ENCODE data around the gene NWD2. TPM values are rescaled to one million over a fixed set of nuclear protein-coding genes. Genes with fewer than 3 reads are reported as not detected.

The NWD2 gene
- total RNA-seq, 1 experiment from 2014 or later, result not detected

GRCh38 chr4:37241647-37242046, 2.9 kb upstream of the NWD2 start:
- H3K36me3 ChIP-seq (ENCODE audit: insufficient read depth, low read length, poor library complexity, severe bottlenecking), result no peaks in the 10 kb centered on the region
- H3K9me3 ChIP-seq (ENCODE audit: low read depth, low read length, poor library complexity, severe bottlenecking), result no peaks in the 10 kb centered on the region
- POLR2A ChIA-PET (ENCODE audit: low non-redundant PET), result no interaction called here
- CTCF ChIA-PET, result no interaction called here
- BruUV-seq (replicated peaks), result no TSS peak
- H3K4me1 ChIP-seq (ENCODE audit: insufficient read depth, low read length, poor library complexity, severe bottlenecking), result no peaks in the 10 kb centered on the region
- peaks cover 55% of the 10 kb centered on the region for H3K27me3 ChIP-seq (replicated peaks; ENCODE audit: insufficient read depth, low read depth, low read length, poor library complexity)
- DNase-seq (ENCODE audit: low spot score), result no peak
- intact Hi-C loops (cut with micrococcal nuclease; ENCODE audit: unreplicated experiment), result loop anchor here (10.0 kb wide), 1 partner anchor 143 kb away; no protein-coding TSS in a partner anchor
- H3K4me3 ChIP-seq (ENCODE audit: low read depth, low read length, poor library complexity, severe bottlenecking), result no peak overlapping the region
- TF ChIP-seq CTCF (conservative IDR thresholded peaks at IDR 0.05; ENCODE audit: low read depth, low read length) (no peak), EZH2 (IDR thresholded peaks at IDR 0.05; ENCODE audit: borderline replicate concordance, low read depth, low read length, poor library complexity, severe bottlenecking) (no peak)
- no peak overlapping the region for H3K27ac ChIP-seq (ENCODE audit: low read depth, low read length, poor library complexity, severe bottlenecking)

- no peak overlapping the region for H3K4me3 ChIP-seq (ENCODE audit: low read depth, low read length, poor library complexity, severe bottlenecking)
- H3K4me1 ChIP-seq (ENCODE audit: insufficient read depth, low read length, poor library complexity, severe bottlenecking), result no peaks in the 10 kb centered on the region
- no peak for DNase-seq (ENCODE audit: low spot score)
- no TSS peak for BruUV-seq (replicated peaks)
- ChIA-PET POLR2A (ENCODE audit: low non-redundant PET) (no interaction called here), CTCF (no interaction called here)
- H3K36me3 ChIP-seq (ENCODE audit: insufficient read depth, low read length, poor library complexity, severe bottlenecking), result no peaks in the 10 kb centered on the region
- intact Hi-C loops (cut with micrococcal nuclease; ENCODE audit: unreplicated experiment), result loop anchor here (10.0 kb wide), 1 partner anchor 142 kb away; no protein-coding TSS in a partner anchor
- no peaks in the 10 kb centered on the region for H3K9me3 ChIP-seq (ENCODE audit: low read depth, low read length, poor library complexity, severe bottlenecking)
- H3K27ac ChIP-seq (ENCODE audit: low read depth, low read length, poor library complexity, severe bottlenecking), result no peak overlapping the region
- TF ChIP-seq EZH2 (IDR thresholded peaks at IDR 0.05; ENCODE audit: borderline replicate concordance, low read depth, low read length, poor library complexity, severe bottlenecking) (no peak), CTCF (conservative IDR thresholded peaks at IDR 0.05; ENCODE audit: low read depth, low read length) (no peak)
- peaks cover 63% of the 10 kb centered on the region for H3K27me3 ChIP-seq (replicated peaks; ENCODE audit: insufficient read depth, low read depth, low read length, poor library complexity)
Observed at GRCh38 chr4:37243051-37243450, 1.5 kb upstream of the NWD2 start.

- BruUV-seq (replicated peaks), result no TSS peak
- peaks cover 63% of the 10 kb centered on the region for H3K27me3 ChIP-seq (replicated peaks; ENCODE audit: insufficient read depth, low read depth, low read length, poor library complexity)
- intact Hi-C loops (cut with micrococcal nuclease; ENCODE audit: unreplicated experiment), result loop anchor here (10.0 kb wide), 1 partner anchor 141 kb away; no protein-coding TSS in a partner anchor
- no peaks in the 10 kb centered on the region for H3K4me1 ChIP-seq (ENCODE audit: insufficient read depth, low read length, poor library complexity, severe bottlenecking)
- TF ChIP-seq CTCF (conservative IDR thresholded peaks at IDR 0.05; ENCODE audit: low read depth, low read length) (no peak), EZH2 (IDR thresholded peaks at IDR 0.05; ENCODE audit: borderline replicate concordance, low read depth, low read length, poor library complexity, severe bottlenecking) (no peak)
- H3K9me3 ChIP-seq (ENCODE audit: low read depth, low read length, poor library complexity, severe bottlenecking), result no peaks in the 10 kb centered on the region
- H3K36me3 ChIP-seq (ENCODE audit: insufficient read depth, low read length, poor library complexity, severe bottlenecking), result no peaks in the 10 kb centered on the region
- H3K27ac ChIP-seq (ENCODE audit: low read depth, low read length, poor library complexity, severe bottlenecking), result no peak overlapping the region
- no peak overlapping the region for H3K4me3 ChIP-seq (ENCODE audit: low read depth, low read length, poor library complexity, severe bottlenecking)
- ChIA-PET CTCF (no interaction called here), POLR2A (ENCODE audit: low non-redundant PET) (no interaction called here)
- no peak for DNase-seq (ENCODE audit: low spot score)
Observed at GRCh38 chr4:37243722-37244582, 591 bp upstream of the NWD2 start.
